Measurements from ENCODE around the gene TMEM120B. TPM values are rescaled to one million over a fixed set of nuclear protein-coding genes. Genes with fewer than 3 reads are reported as not detected.

The TMEM120B gene
- total and polyA plus RNA-seq, 4 donors = 3.9 to 17.7 (median 8.1) TPM

GRCh38 chr12:121773011-121773777, 60.6 kb downstream of the TMEM120B start:
- TF ChIP-seq CTCF (IDR thresholded peaks at IDR 0.05; ENCODE audit: control extremely low read depth, extremely low read depth) = peak; percentile 64
- no peak overlapping the region for H3K9ac ChIP-seq (ENCODE audit: insufficient read depth in 1 of 2, low read length in 2 of 2)
- H3K36me3 ChIP-seq (ENCODE audit: control insufficient read depth in 4 of 4, insufficient read depth in 4 of 4, low read length in 4 of 4) = no peaks in the 10 kb centered on the region
- WGBS, 2 donors = 47 to 51% methylated on average over 14 of the region's 14 CpGs
- no peak overlapping the region for H3K27ac ChIP-seq (ENCODE audit: low read depth in 1 of 2, low read length in 1 of 2)
- peaks cover 0 to 9% (median 2%) of the 10 kb centered on the region in 5 donors for H3K4me1 ChIP-seq (ENCODE audit: control insufficient read depth in 5 of 5, insufficient read depth in 5 of 5, low read length in 5 of 5)
- H3K4me3 ChIP-seq = no peak overlapping the region
- ATAC-seq (ENCODE audit: insufficient read depth, low FRiP score) (peak; percentile 73), DNase-seq (peak; percentile 61 to 71 (median 65))
- no peaks in the 10 kb centered on the region for H3K9me3 ChIP-seq (ENCODE audit: control insufficient read depth in 4 of 4, insufficient read depth in 3 of 4, low read length in 3 of 4)
- no peaks in the 10 kb centered on the region for H3K27me3 ChIP-seq (ENCODE audit: control insufficient read depth in 3 of 3, insufficient read depth in 3 of 3, low read length in 2 of 3)

GRCh38 chr12:121774968-121775474, 62.5 kb downstream of the TMEM120B start:
- DNase-seq (peak; percentile 46 to 73 (median 72)), ATAC-seq (ENCODE audit: insufficient read depth, low FRiP score) (peak; percentile 30)
- no peak overlapping the region for H3K9ac ChIP-seq (ENCODE audit: insufficient read depth in 1 of 2, low read length in 2 of 2)
- H3K4me3 ChIP-seq = no peak overlapping the region
- H3K27ac ChIP-seq (ENCODE audit: low read depth in 1 of 2, low read length in 1 of 2) = peak overlapping the region in 1 of 2 donors; percentile 72
- TF ChIP-seq CTCF (IDR thresholded peaks at IDR 0.05; ENCODE audit: control extremely low read depth, extremely low read depth) = no peak
- WGBS, 2 donors = 69 to 88% methylated on average over 14 of the region's 14 CpGs
- H3K36me3 ChIP-seq (ENCODE audit: control insufficient read depth in 4 of 4, insufficient read depth in 4 of 4, low read length in 4 of 4) = peaks cover 0 to 7% (median 0%) of the 10 kb centered on the region in 4 donors
- peaks cover 0 to 8% (median 2%) of the 10 kb centered on the region in 5 donors for H3K4me1 ChIP-seq (ENCODE audit: control insufficient read depth in 5 of 5, insufficient read depth in 5 of 5, low read length in 5 of 5)
- no peaks in the 10 kb centered on the region for H3K9me3 ChIP-seq (ENCODE audit: control insufficient read depth in 4 of 4, insufficient read depth in 3 of 4, low read length in 3 of 4)
- no peaks in the 10 kb centered on the region for H3K27me3 ChIP-seq (ENCODE audit: control insufficient read depth in 3 of 3, insufficient read depth in 3 of 3, low read length in 2 of 3)

GRCh38 chr12:121775501-121775900, 62.9 kb downstream of the TMEM120B start:
- 75 to 86% methylated on average over 16 of the region's 16 CpGs for WGBS, 2 donors
- H3K4me3 ChIP-seq = no peak overlapping the region
- ATAC-seq (ENCODE audit: insufficient read depth, low FRiP score) = no peak
- H3K9ac ChIP-seq (ENCODE audit: insufficient read depth in 1 of 2, low read length in 2 of 2) = no peak overlapping the region
- peaks cover 0 to 5% (median 2%) of the 10 kb centered on the region in 5 donors for H3K4me1 ChIP-seq (ENCODE audit: control insufficient read depth in 5 of 5, insufficient read depth in 5 of 5, low read length in 5 of 5)
- H3K9me3 ChIP-seq (ENCODE audit: control insufficient read depth in 4 of 4, insufficient read depth in 3 of 4, low read length in 3 of 4) = no peaks in the 10 kb centered on the region
- no peak for DNase-seq
- no peak for TF ChIP-seq CTCF (IDR thresholded peaks at IDR 0.05; ENCODE audit: control extremely low read depth, extremely low read depth)
- no peaks in the 10 kb centered on the region for H3K27me3 ChIP-seq (ENCODE audit: control insufficient read depth in 3 of 3, insufficient read depth in 3 of 3, low read length in 2 of 3)
- peaks cover 0 to 7% (median 0%) of the 10 kb centered on the region in 4 donors for H3K36me3 ChIP-seq (ENCODE audit: control insufficient read depth in 4 of 4, insufficient read depth in 4 of 4, low read length in 4 of 4)
- peak overlapping the region in 1 of 2 donors; percentile 7 for H3K27ac ChIP-seq (ENCODE audit: low read depth in 1 of 2, low read length in 1 of 2)
